Measurements from ENCODE around the gene ZNF296. TPM values are rescaled to one million over a fixed set of nuclear protein-coding genes. Genes with fewer than 3 reads are reported as not detected.
A peak's percentile ranks its signal among the peaks of the same experiment; 100 is the strongest.

Gene ZNF296
- total RNA-seq, 6 experiments from 2014 or later: 0.16 to 0.47 (median 0.35) TPM; not detected in 1

- intact Hi-C loops (cut with DNase I): no loop called here
- Histone ChIP-seq H3K9me3 (no peaks in the 10 kb centered on the region), H3K4me3 (no peak overlapping the region), H3K36me3 (no peaks in the 10 kb centered on the region), H3K4me1 (no peaks in the 10 kb centered on the region), H3K27me3 (no peaks in the 10 kb centered on the region), H3K27ac (no peak overlapping the region)
- no peak for TF ChIP-seq POLR2A (IDR thresholded peaks at IDR 0.05)
- 72% methylated on average over 10 of the region's 16 CpGs for WGBS (ENCODE audit: insufficient coverage, low coverage, low lambda C conversion rate, missing lambda C conversion rate)
- DNase-seq (no peak), ATAC-seq (no peak)
Measured at GRCh38 chr19:45104658-45105349, 28.5 kb upstream of the ZNF296 start.

DNA sequence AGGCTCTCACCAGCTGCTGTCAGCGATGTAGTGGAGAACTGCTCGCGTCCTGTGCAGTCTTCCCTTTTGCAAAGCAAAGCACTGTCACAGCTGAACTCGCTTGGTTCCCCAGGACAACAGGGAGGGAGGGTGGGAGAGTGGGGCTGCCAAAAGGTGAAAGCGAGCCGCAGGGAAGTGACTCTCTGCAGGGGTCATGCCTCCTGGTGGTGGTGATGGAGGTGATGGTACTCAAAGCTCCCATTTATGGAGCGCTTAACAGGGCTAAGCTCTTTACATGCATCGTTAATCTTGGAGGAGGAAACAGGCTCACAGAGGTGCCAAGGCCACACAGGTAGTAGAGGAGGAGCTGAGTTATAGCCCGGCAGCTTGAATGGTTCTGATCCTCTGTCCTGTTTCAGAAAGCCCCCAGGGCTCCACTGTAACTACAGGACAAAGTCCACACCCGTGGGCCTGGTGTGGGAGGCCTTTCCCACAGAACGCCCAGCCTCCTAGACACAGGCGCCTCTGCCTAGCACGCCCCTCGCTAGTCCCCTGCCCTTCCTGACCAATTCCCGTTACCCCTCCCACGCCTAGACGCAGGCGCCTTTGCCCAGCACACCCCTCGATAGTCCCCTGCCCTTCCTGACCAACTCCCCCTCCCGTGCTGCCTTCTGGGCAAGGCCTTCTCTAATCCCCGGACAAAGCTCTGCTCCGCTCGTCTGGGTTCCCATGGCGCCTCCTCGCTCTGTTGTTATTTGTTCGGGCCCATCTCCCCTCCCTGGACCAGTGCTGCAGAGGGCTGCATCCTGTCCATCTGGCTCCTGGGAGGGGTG is 27.4 kb upstream of the ZNF296 start:
- no peak for DNase-seq

GRCh38 chr19:45103156-45103507 is 26.9 kb upstream of the ZNF296 start:
- 37% methylated on average over 3 of the region's 15 CpGs for WGBS (ENCODE audit: insufficient coverage, low coverage, low lambda C conversion rate, missing lambda C conversion rate)
- H3K36me3 ChIP-seq: no peaks in the 10 kb centered on the region
- DNase-seq (no peak), ATAC-seq (peak; percentile 12 to 58 (median 31))
- no peaks in the 10 kb centered on the region for H3K27me3 ChIP-seq
- H3K4me3 ChIP-seq: no peak overlapping the region
- intact Hi-C loops (cut with DNase I): no loop called here
- H3K27ac ChIP-seq: no peak overlapping the region
- TF ChIP-seq CTCF (IDR thresholded peaks at IDR 0.05) (no peak), POLR2A (IDR thresholded peaks at IDR 0.05) (no peak)
- H3K9me3 ChIP-seq: no peaks in the 10 kb centered on the region
- peaks cover 0 to 1% (median 0%) of the 10 kb centered on the region in 4 donors for H3K4me1 ChIP-seq

More for the DNA sequence above, 27.4 kb upstream of the ZNF296 start:
- Histone ChIP-seq H3K36me3 (no peaks in the 10 kb centered on the region), H3K27ac (no peak overlapping the region), H3K4me1 (no peaks in the 10 kb centered on the region), H3K9me3 (no peaks in the 10 kb centered on the region), H3K4me3 (no peak overlapping the region), H3K27me3 (no peaks in the 10 kb centered on the region)
- peak in 2 of 4 donors; percentile 12 to 24 for ATAC-seq
- 59% methylated on average over 10 of the region's 26 CpGs for WGBS (ENCODE audit: insufficient coverage, low coverage, low lambda C conversion rate, missing lambda C conversion rate)
- TF ChIP-seq POLR2A (IDR thresholded peaks at IDR 0.05) (no peak), CTCF (IDR thresholded peaks at IDR 0.05) (no peak)
- intact Hi-C loops (cut with DNase I): no loop called here

- H3K36me3 ChIP-seq: no peaks in the 10 kb centered on the region
- H3K9me3 ChIP-seq: no peaks in the 10 kb centered on the region
- ATAC-seq (no peak), DNase-seq (no peak)
- intact Hi-C loops (cut with DNase I): no loop called here
- TF ChIP-seq POLR2A (IDR thresholded peaks at IDR 0.05) (no peak), CTCF (IDR thresholded peaks at IDR 0.05) (no peak)
- H3K27me3 ChIP-seq: no peaks in the 10 kb centered on the region
- no CpG with 5 or more reads among the region's 7 CpGs for WGBS (ENCODE audit: insufficient coverage, low coverage, low lambda C conversion rate, missing lambda C conversion rate)
- peaks cover 0 to 4% (median 0%) of the 10 kb centered on the region in 4 donors for H3K4me1 ChIP-seq
- H3K27ac ChIP-seq: no peak overlapping the region
- H3K4me3 ChIP-seq: no peak overlapping the region
Measured at GRCh38 chr19:45102481-45102880, 26.2 kb upstream of the ZNF296 start.

GRCh38 chr19:45101806-45102205 is 25.5 kb upstream of the ZNF296 start:
- no peak overlapping the region for H3K27ac ChIP-seq
- H3K9me3 ChIP-seq: no peaks in the 10 kb centered on the region
- 56% methylated on average over 8 of the region's 8 CpGs for WGBS (ENCODE audit: insufficient coverage, low coverage, low lambda C conversion rate, missing lambda C conversion rate)
- H3K4me3 ChIP-seq: no peak overlapping the region
- intact Hi-C loops (cut with DNase I): no loop called here
- ATAC-seq: no peak
- H3K36me3 ChIP-seq: no peaks in the 10 kb centered on the region
- no peaks in the 10 kb centered on the region for H3K27me3 ChIP-seq
- no peak for DNase-seq
- TF ChIP-seq CTCF (IDR thresholded peaks at IDR 0.05): no peak
- H3K4me1 ChIP-seq: peaks cover 0 to 4% (median 0%) of the 10 kb centered on the region in 4 donors
